ENCODE measurements around the gene CEP350.

Gene CEP350

DNA sequence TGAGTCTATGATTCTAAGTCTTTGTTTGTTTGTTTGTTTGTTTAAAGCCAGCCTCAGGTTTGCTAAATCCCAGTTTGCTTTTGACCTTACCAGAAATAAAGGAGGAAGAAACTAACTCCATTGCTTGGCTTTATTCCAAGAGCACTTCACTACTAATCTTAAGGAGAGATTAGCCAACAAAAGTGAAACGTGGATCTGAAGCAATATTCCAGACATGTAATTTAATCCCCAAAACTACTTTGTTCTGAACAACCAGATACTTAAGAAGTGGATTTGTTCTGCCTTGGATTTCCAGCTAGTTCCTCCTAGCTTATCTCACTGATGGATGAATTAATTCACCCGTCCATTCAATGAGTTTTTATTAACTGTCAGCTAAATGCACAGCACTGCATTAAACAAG lies 15.9 kb upstream of the CEP350 start:
- H3K79me2 ChIP-seq (ENCODE audit: insufficient read depth, low read length), result no peaks in the 10 kb centered on the region
- no peaks in the 10 kb centered on the region for H3K27me3 ChIP-seq (ENCODE audit: insufficient read depth, low read length)
- H3K9me3 ChIP-seq (ENCODE audit: low read length), result no peaks in the 10 kb centered on the region
- H3K4me2 ChIP-seq (ENCODE audit: low read length), result no peak overlapping the region
- no peak overlapping the region for H3K27ac ChIP-seq (ENCODE audit: low read depth, low read length, poor library complexity, severe bottlenecking)
- TF ChIP-seq, protein P1, sequence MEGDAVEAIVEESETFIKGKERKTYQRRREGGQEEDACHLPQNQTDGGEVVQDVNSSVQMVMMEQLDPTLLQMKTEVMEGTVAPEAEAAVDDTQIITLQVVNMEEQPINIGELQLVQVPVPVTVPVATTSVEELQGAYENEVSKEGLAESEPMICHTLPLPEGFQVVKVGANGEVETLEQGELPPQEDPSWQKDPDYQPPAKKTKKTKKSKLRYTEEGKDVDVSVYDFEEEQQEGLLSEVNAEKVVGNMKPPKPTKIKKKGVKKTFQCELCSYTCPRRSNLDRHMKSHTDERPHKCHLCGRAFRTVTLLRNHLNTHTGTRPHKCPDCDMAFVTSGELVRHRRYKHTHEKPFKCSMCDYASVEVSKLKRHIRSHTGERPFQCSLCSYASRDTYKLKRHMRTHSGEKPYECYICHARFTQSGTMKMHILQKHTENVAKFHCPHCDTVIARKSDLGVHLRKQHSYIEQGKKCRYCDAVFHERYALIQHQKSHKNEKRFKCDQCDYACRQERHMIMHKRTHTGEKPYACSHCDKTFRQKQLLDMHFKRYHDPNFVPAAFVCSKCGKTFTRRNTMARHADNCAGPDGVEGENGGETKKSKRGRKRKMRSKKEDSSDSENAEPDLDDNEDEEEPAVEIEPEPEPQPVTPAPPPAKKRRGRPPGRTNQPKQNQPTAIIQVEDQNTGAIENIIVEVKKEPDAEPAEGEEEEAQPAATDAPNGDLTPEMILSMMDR (IDR thresholded peaks at IDR 0.05; ENCODE audit: low read length), result no peak
- no peak for TF ChIP-seq EZH2 (IDR thresholded peaks at IDR 0.05; ENCODE audit: borderline replicate concordance, low read length)
- H3K4me1 ChIP-seq (ENCODE audit: insufficient read depth, low read length, severe bottlenecking), result no peaks in the 10 kb centered on the region
- no peaks in the 10 kb centered on the region for H4K20me1 ChIP-seq (ENCODE audit: insufficient read depth, low read length)
- no peaks in the 10 kb centered on the region for H3K9me2 ChIP-seq (ENCODE audit: low read depth, low read length)
- no peaks in the 10 kb centered on the region for H3K36me3 ChIP-seq (ENCODE audit: insufficient read depth, low read length)
- H3K4me3 ChIP-seq (ENCODE audit: low read depth, low read length, poor library complexity, severe bottlenecking), result no peak overlapping the region
- no peak overlapping the region for H3K9ac ChIP-seq (ENCODE audit: low read length)
- no peaks in the 10 kb centered on the region for H3F3A ChIP-seq (ENCODE audit: insufficient read depth, low read length)
- H2AFZ ChIP-seq (ENCODE audit: low read length), result no peak overlapping the region

DNA sequence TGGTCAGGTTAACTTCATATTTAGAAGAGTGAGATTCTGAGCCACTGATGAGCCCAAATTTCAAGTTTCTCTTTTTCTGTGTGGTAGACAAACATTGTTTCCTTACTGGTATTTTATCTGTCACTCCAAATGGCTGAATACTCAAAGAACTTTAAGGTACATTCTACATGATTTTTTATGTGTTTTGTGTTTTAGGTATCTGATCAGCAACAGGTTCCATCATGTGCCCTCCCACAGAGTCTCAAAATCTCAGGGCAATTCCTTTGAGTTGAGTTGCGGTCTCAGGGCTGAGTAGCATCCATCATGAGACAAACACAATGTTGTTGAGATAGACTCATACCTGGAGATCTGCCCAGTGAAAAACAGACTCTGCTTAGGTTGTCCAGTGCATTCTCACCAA lies 14.7 kb upstream of the CEP350 start:
- H3K36me3 ChIP-seq (ENCODE audit: insufficient read depth, low read length), result no peaks in the 10 kb centered on the region
- no peak overlapping the region for H2AFZ ChIP-seq (ENCODE audit: low read length)
- no peak overlapping the region for H3K4me3 ChIP-seq (ENCODE audit: low read depth, low read length, poor library complexity, severe bottlenecking)
- no peaks in the 10 kb centered on the region for H3K9me3 ChIP-seq (ENCODE audit: low read length)
- no peak overlapping the region for H3K4me2 ChIP-seq (ENCODE audit: low read length)
- H3K9me2 ChIP-seq (ENCODE audit: low read depth, low read length), result no peaks in the 10 kb centered on the region
- no peaks in the 10 kb centered on the region for H4K20me1 ChIP-seq (ENCODE audit: insufficient read depth, low read length)
- no peaks in the 10 kb centered on the region for H3K4me1 ChIP-seq (ENCODE audit: insufficient read depth, low read length, severe bottlenecking)
- no peaks in the 10 kb centered on the region for H3K79me2 ChIP-seq (ENCODE audit: insufficient read depth, low read length)
- no peaks in the 10 kb centered on the region for H3K27me3 ChIP-seq (ENCODE audit: insufficient read depth, low read length)
- H3F3A ChIP-seq (ENCODE audit: insufficient read depth, low read length), result no peaks in the 10 kb centered on the region
- TF ChIP-seq, protein P1 (IDR thresholded peaks at IDR 0.05; ENCODE audit: low read length), result no peak
- TF ChIP-seq EZH2 (IDR thresholded peaks at IDR 0.05; ENCODE audit: borderline replicate concordance, low read length), result no peak
- no peak overlapping the region for H3K27ac ChIP-seq (ENCODE audit: low read depth, low read length, poor library complexity, severe bottlenecking)
- no peak overlapping the region for H3K9ac ChIP-seq (ENCODE audit: low read length)

DNA sequence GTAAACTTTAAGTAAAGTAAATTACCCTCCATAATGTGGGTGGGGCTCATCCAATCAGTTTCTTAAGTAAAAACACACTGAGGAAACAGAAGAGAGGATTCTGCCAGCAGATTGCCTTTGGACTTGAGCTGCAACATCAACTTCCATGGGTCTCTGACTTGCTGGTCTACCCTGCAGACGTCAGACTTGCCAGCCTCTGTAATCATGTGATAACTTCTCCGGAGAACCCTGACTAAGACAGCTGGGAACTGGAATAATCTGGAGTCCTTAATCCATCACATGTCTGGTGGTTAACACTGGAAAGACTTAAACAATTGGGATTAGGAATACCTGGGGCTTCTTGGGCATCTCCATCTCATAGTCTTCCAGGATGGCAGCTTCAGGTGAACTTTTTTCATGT lies 13.2 kb upstream of the CEP350 start:
- Histone ChIP-seq H3K9ac (ENCODE audit: low read length) (no peak overlapping the region), H2AFZ (ENCODE audit: low read length) (no peak overlapping the region), H3F3A (ENCODE audit: insufficient read depth, low read length) (no peaks in the 10 kb centered on the region), H3K4me2 (ENCODE audit: low read length) (no peak overlapping the region), H3K4me3 (ENCODE audit: low read depth, low read length, poor library complexity, severe bottlenecking) (no peak overlapping the region), H3K9me3 (ENCODE audit: low read length) (no peaks in the 10 kb centered on the region), H3K9me2 (ENCODE audit: low read depth, low read length) (no peaks in the 10 kb centered on the region), H3K4me1 (ENCODE audit: insufficient read depth, low read length, severe bottlenecking) (no peaks in the 10 kb centered on the region), H4K20me1 (ENCODE audit: insufficient read depth, low read length) (no peaks in the 10 kb centered on the region), H3K27ac (ENCODE audit: low read depth, low read length, poor library complexity, severe bottlenecking) (no peak overlapping the region), H3K36me3 (ENCODE audit: insufficient read depth, low read length) (no peaks in the 10 kb centered on the region), H3K27me3 (ENCODE audit: insufficient read depth, low read length) (no peaks in the 10 kb centered on the region), H3K79me2 (ENCODE audit: insufficient read depth, low read length) (no peaks in the 10 kb centered on the region)
- TF ChIP-seq, protein P1 (IDR thresholded peaks at IDR 0.05; ENCODE audit: low read length), result no peak
- no peak for TF ChIP-seq EZH2 (IDR thresholded peaks at IDR 0.05; ENCODE audit: borderline replicate concordance, low read length)
